Subcutaneous adipose tissue (tissue), 4 donors: Measurements from ENCODE around the gene ZNF865. TPM values are rescaled to one million over a fixed set of nuclear protein-coding genes. Genes with fewer than 3 reads are reported as not detected.

Experiments used
- total RNA-seq, 4 donors: library from RNA; depleted of rRNA; stranded (reverse); fragments of >200 nt; gene quantifications; one replicate each; pipeline ENCODE4 v1.1.0, GENCODE V29; 2016
- TF ChIP-seq, protein P1 (sequence below): fragments of 450-650 bp; IDR thresholded peaks from one replicate; pipeline ENCODE4 v1.5.1; 2016; ENCODE audit warnings: low read depth, mild to moderate bottlenecking, control low read depth, antibody characterized with exemption, moderate library complexity

Gene ZNF865
- total RNA-seq, 4 donors from 2014 or later, result 1.8 to 8.9 (median 3.6) TPM

DNA sequence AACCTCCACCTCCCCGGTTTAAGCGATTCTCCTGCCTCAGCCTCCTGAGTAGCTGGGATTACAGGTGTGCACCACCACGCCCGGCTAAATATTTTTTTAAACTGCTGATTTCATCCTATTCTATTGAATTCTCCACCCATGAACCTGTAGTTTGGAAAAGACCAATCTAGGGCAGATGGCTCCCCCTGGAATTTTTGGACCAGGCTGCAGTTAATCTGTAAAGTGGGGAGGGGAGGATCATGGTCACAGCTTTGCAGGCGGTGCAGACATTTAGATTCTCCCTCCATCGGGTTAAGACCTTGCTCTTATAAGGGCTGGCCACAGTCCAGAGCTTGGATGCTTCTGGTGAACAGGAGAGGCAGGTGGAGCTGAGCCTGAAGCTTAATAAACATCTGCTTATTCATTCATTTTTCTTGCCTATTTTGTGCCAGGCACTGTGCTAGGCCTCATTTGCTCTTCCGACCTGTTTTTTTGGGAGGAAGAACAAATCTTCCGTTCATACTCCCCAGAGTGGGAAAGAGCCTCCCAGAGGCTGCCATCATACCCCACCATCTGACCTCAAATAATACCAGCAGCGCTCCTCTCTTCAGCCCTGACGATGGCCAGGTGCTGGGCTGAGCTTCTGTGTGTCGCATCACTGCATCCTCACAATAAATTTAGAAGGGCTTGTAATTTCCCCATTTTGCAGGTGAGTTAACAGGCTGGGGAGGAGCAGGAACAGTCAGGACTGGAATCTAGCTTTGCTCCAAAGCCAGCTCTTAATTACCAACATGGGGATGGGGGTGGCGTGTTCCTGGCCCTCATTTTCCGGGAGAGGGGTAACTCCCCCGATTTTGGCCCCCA is 41.7 kb downstream of the ZNF865 start:
- TF ChIP-seq, protein P1, sequence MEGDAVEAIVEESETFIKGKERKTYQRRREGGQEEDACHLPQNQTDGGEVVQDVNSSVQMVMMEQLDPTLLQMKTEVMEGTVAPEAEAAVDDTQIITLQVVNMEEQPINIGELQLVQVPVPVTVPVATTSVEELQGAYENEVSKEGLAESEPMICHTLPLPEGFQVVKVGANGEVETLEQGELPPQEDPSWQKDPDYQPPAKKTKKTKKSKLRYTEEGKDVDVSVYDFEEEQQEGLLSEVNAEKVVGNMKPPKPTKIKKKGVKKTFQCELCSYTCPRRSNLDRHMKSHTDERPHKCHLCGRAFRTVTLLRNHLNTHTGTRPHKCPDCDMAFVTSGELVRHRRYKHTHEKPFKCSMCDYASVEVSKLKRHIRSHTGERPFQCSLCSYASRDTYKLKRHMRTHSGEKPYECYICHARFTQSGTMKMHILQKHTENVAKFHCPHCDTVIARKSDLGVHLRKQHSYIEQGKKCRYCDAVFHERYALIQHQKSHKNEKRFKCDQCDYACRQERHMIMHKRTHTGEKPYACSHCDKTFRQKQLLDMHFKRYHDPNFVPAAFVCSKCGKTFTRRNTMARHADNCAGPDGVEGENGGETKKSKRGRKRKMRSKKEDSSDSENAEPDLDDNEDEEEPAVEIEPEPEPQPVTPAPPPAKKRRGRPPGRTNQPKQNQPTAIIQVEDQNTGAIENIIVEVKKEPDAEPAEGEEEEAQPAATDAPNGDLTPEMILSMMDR, result no peak

DNA sequence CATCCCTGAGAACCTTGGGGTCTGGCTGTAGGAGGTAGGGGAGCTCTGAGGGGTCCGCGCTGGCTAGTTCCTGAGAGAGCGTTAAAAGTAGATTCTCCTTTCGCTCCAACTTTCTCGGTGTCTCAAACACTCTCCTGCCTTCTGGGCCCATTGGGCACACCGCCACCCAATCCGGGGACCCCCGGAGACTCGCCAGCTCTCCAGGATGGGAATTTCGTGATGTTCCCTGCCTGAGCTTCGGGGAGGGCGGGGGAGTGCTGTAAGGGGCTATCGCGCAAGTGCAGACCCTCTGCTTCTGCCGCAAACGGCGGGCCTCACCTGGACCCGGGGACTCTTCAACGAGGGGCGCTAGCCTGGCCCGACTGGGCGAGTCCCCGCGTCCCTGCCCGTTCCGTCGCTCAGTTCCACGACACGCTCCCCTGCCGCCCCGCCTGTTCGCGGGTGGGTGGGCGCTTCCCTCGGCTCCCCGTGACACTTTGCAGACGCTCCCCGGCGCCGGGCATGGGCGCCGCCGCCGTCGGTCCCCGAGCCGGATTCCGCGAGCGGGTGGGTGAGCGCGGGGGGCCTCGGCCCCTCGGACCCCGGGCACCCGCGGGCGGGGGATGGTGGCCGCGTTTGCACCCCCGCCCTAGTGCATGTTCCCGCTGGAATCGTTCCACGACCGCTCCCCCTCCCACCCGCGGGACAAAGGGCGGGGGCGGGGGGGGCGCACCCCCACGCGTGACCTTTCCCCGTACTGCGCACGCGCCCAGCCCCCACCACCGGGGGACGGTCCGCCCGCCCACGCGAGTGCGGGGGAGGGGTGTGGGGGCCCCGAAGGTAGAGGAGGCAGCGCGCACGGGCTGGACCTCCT is 42.5 kb downstream of the ZNF865 start, which contains the start of gene CCDC106:
Gene CCDC106 (plus strand): TSS at position 481 of the 853 bp plus-strand sequence. CDS start 835 bp downstream, outside the sequence.
- TF ChIP-seq, protein P1, result no peak

DNA sequence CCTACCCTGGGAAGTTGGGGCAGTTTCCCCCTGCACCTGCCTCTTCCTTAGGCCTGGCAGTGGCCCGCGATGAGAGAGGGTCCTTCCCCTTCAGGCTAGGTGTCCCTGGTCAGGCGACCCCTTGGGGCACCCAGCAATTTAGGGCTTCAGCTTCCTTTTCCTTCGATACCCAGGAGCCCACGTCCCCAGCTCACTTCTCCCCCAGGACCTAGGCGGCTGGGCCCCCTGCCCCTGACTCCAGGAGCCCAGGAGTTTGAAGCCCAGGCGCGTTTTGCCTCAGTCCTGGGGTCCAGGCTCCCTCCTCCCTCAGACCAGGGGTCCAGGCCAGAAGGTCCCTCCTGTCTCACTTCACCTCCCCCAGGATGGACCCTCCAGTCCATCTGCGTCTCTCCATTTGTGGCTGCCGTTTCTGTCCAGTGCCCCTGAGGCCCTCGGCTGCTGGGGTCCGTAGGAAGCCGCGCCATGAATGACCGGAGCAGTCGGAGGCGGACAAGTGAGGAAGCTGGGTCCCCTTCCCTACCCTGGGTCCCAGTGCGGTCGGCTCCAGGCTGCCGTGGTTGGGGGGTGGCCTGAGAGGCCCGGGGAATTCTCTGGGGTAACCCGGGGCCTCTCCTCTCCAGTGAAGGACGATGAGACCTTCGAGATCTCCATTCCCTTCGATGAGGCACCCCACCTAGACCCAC is 43.3 kb downstream of the ZNF865 start:
- TF ChIP-seq, protein P1, result no peak

DNA sequence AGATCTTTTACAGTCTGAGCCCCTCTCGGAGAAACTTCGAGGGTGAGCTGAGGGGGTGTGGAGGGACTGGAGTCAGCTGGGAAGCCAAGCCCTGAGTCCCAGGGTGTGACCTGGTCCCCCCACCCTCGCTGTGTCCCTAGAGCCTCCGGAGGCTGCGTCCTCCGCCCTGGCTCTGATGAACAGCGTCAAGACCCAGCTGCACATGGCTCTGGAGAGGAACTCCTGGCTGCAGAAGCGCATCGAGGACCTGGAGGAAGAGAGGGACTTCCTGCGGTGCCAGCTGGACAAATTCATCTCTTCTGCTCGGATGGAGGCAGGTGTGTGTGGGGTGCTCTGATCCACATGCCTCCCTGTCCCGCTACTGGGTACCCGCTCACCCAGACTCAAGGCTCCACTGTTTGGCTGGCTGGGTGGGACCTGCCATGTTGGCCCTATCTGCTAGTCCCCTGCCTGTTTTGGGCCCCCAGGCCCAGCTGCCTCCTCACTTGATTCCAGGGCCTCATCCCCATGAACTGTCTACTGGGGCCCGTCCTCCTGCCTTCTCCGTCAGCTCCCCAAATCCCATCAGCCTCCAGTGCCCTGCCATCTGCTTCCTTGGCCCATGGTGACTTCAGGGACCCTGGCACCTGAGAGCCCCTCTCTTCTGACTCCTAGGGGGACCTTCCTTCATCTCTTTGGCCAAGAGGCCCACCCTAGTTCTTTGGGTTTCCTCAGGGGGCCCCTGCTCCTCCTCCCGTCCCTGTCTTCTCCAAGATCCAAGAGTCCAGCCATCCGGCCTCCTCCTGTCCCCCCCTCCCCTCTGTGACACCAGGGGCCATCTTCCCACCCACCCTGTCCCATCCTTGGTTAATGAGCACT is 44.0 kb downstream of the ZNF865 start:
- TF ChIP-seq, protein P1, result no peak

DNA sequence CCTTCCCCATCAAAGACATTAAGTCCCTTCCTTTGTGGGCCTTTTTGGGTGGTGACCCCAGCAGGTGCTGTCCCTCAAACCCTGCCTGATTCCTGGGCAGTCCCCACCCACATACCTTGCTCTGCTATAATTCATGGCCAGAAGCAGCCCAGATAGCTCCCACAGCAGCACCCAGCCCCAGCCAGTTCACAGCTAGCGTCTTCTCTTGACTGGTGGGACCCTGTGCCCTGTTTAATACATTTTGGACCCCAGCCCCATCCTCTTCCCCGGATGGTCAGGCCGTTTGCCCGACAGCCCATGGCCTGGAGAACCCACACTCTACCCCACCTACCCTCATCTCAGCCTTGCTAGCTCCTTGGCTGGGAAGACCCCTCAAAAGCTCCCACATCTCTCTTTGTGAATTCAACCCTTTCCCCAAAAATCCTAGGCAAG is 44.7 kb downstream of the ZNF865 start:
- TF ChIP-seq, protein P1, result no peak

DNA sequence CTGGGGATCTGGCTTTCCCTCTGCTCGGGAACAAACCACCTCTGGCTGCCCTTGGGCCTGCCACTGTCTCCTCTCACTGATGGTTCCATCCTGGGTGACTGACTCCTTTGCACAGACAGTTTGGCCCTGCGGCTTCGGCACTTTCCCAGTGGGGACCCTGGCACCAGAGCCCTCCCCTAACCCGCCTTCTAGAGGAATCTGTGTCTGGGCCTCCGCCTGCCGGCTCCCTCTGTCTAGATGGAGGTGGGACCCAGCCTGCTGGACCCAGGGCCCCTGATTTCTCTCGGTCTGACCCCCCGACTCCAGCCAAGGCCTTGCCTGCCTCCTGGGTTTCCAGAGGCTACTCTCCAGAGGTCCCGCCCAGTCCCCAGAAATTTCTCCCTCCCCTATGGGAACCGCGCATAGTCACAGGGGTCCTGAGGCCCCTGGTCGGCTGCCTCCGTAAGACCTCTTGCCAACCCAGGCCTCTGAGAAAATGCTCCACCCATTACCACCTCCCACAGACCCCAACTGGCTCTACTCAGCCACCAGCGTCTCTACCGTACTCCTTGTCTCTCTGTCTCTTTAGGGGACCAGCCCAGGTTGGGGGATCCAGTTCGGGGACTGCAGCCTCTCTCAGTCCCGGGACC is 45.3 kb downstream of the ZNF865 start:
- TF ChIP-seq, protein P1, result no peak
